VCaP (cell line): Measurements from ENCODE around the gene HBD.
"Not testable (repeated sequence)": the region's sequence is repeated elsewhere in the genome, so short reads cannot be mapped to it uniquely, and the experiment has no call there.

Experiments
- H3K27ac ChIP-seq: fragments of 450-650 bp; 2 replicates; pipeline ENCODE4 v1.5.1; 2017
- TF ChIP-seq, protein P1 (sequence below): fragments of 450-650 bp; conservative IDR thresholded peaks from 2 replicates; pipeline ENCODE4 v1.5.1; 2017; ENCODE audit warnings: mild to moderate bottlenecking, moderate library complexity

Gene HBD

DNA sequence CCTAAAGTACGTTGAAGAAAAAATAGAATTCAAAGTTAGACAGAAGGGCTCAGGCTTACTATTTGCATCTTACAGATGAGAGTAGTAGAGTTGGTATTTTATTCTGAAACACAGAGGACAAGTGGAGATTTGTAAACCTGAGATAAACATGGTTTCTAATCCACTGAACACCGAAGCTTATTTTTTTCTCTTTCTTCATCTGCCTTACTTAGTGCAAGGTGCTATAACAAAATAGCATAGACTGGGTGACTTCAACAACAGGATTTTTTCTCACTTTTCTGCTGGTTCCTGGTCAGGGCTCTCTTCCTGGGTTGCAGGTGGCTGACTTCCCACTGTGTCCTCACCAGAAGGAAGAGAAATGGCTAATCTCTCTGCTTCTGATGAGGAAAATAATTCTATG is 17.5 kb upstream of the HBD start:
- H3K27ac ChIP-seq: no peak overlapping the region
- TF ChIP-seq, protein P1, sequence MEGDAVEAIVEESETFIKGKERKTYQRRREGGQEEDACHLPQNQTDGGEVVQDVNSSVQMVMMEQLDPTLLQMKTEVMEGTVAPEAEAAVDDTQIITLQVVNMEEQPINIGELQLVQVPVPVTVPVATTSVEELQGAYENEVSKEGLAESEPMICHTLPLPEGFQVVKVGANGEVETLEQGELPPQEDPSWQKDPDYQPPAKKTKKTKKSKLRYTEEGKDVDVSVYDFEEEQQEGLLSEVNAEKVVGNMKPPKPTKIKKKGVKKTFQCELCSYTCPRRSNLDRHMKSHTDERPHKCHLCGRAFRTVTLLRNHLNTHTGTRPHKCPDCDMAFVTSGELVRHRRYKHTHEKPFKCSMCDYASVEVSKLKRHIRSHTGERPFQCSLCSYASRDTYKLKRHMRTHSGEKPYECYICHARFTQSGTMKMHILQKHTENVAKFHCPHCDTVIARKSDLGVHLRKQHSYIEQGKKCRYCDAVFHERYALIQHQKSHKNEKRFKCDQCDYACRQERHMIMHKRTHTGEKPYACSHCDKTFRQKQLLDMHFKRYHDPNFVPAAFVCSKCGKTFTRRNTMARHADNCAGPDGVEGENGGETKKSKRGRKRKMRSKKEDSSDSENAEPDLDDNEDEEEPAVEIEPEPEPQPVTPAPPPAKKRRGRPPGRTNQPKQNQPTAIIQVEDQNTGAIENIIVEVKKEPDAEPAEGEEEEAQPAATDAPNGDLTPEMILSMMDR: no peak

DNA sequence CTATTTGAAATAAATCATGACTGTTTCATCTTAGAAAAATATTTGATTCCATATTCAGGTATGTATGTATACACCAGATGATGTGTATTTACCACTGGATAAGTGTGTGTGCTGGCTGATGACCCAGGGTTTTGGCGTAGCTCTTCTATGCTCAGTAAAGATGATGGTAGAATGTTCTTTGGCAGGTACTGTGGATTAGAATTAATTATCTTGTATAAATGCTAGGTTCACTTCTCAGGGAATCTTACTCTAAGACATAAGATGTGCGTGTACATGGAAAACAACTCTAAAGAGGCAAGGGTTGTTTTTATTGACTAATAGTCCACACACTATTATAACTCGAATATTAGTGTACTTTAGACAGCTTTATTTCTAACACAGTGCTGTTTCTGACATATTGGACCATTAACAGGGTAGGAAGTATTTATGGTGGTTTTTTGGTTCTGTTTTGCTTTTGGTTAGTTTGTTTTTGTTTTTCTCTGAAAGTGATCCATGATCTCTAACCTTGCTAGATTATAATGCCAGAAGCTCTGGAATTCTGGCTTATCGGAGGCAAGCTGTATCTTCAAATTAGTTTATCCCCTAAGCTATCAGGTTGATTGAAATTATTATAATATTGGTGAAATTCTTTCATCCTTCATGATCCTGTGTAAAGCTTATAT is 16.4 kb upstream of the HBD start:
- no peak overlapping the region for H3K27ac ChIP-seq
- TF ChIP-seq, protein P1: no peak

DNA sequence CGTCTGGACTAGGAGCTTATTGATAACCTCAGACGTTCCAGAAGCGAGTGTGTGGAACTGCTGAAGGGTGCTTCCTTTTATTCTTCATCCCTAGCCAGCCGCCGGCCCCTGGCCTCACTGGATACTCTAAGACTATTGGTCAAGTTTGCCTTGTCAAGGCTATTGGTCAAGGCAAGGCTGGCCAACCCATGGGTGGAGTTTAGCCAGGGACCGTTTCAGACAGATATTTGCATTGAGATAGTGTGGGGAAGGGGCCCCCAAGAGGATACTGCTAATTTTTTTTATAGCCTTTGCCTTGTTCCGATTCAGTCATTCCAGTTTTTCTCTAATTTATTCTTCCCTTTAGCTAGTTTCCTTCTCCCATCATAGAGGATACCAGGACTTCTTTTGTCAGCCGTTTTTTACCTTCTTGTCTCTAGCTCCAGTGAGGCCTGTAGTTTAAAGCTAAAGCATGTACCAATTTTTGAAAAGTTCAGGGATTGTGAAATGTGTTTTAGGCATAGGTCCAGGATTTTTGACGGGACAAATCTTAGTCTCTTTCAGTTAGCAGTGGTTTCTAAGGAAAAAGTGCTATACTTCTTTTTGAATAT is 15.6 kb upstream of the HBD start, which contains the start of gene HBG1:
Gene HBG1 (minus strand): TSS at position 51 of the 590 bp plus-strand sequence. CDS start 53 bp downstream, outside the sequence.
- not testable (repeated sequence) for H3K27ac ChIP-seq

DNA sequence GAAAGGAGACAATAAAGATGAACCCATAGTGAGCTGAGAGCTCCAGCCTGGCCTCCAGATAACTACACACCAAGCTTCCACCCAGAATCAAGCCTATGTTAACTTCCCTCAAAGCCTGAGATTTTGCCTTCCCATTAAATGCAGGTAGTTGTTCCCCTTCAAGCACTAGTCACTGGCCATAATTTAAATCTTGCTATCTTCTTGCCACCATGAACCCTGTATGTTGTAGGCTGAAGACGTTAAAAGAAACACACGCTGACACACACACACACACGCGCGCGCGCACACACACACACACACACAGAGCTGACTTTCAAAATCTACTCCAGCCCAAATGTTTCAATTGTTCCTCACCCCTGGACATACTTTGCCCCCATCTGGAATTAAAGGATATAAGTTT is 14.2 kb upstream of the HBD start:
- not testable (repeated sequence) for H3K27ac ChIP-seq

DNA sequence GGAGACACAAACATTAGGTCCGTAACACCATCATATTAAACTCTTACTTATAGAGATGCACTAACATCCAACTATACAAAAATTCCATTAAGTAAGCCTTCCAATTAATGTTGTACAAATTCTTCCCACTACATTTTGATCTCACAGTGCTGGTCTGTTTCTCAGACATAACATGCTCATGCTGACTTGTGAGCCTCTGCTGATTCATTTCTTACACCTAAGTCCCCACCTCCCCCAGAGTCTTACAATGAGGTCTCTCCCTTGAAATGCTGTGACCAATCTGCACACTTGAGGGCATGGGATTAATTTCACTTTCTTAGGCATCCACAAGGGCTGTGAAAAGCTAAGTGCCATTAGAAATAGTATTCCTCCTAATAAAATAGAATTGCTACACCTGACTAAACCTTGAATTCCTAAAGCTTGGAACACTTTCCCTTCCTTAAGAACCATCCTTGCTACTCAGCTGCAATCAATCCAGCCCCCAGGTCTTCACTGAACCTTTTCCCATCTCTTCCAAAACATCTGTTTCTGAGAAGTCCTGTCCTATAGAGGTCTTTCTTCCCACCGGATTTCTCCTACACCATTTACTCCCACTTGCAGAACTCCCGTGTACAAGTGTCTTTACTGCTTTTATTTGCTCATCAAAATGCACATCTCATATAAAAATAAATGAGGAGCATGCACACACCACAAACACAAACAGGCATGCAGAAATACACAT is 13.3 kb upstream of the HBD start:
- TF ChIP-seq, protein P1: no peak
- H3K27ac ChIP-seq: no peak overlapping the region

DNA sequence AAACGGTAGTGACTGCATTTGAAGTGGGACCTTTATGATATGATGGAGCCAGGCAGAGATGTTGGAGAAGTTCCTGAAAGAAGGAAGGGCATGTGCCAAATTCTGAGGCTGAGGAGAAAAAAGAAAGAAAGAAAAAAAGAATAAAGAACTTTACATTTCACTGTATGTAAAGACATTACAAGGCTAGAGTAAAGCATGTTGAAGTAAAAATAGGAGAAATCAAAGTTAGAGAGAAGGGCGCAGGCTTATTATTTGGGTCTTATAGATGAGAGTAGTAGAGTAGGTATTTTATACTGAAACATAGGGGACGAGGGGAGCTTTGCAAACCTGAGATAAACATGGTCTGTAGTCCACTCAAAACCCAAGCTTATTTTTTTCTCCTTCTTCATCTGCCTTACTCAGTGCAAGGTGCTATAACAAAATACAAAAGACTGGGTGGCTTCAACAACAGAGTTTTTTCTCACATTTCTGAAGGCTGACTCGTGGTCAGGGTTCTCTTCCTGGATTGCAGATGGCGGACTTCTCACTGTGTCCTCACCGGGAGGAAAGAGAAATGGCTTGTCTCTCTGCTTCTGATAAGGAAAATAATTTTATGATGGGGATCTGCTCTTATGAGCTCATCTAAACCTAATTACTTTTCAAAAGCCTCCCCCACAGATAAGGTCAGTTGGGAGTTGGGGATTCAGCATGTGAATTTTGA is 12.6 kb upstream of the HBD start:
- H3K27ac ChIP-seq: no peak overlapping the region
- TF ChIP-seq, protein P1: no peak

DNA sequence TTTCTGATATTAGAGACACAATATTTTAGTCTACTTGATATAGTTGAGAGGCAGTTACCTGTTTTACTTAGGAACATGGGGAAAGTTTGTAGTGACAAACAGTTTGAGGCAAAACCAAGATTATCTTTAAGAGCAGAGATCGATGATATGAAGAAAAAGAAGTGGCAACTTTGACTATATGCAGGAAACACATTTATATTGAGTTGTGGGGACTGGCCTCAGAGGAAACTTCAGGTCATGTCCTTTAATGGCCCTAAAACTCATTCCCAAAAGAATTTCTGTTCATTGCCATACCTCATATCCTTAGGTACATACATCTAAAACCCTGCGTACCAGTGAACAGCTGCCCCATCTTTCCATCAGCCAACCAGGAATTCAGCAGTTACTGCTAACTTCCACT is 10.9 kb upstream of the HBD start:
- H3K27ac ChIP-seq: no peak overlapping the region
- TF ChIP-seq, protein P1: no peak

DNA sequence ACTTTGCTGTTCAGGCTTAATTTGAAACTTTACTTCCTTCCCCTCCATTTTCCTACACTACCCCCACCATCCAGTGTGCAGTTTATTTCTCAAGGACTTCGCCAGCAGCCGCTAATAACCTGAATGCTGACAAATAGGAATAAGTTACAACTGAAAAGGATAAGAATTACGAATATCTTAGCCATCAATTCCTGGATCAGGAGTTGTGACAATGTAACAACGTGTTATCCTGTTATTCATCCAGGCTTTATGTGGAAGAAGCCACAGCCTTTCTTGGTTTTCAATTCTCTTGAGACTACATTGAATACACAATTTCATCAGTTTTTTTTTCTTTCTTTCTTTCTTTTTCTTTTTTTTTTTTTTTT is 9.5 kb upstream of the HBD start:
- TF ChIP-seq, protein P1: no peak
- H3K27ac ChIP-seq: no peak overlapping the region
